ENCODE results near the gene TRERF1. TPM values are rescaled to one million over a fixed set of nuclear protein-coding genes. Genes with fewer than 3 reads are reported as not detected.

Gene TRERF1
- total RNA-seq, 6 experiments from 2014 or later: 0.29 to 1.2 (median 0.60) TPM

DNA sequence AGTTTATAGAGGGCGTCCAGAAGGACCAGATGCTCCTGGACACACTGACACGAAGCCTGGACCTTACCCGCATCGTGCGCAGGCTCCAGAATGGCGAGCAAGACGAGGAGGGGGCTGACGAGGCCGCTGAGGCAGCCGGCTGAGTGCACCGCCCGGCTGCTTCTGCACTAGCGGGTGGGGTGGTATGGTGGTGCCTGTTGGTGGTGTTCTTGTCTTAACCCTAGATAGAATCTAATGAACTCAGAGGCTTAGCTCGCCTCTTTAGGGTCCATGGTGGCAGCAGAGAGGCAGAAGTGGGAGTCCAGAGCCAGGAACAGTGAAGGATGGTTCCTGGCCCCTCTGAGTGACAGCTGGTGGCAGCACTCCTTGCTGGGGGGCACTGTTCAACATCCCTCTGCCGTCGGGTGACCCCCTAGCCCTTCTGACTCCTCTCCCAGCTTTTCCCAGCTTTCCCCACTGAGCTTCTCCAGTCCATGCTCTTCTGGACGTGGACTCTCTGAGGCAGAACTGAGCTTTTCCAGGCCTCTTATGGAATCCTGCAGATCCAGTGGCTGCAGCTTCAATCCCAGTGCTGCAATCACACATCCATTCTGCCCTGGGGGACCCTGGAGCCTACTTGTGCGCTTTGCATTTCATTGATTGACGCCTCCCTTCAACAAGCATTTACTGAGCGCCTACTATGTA, 272.3 kb downstream of the TRERF1 start:
- no peak for TF ChIP-seq POLR2A (IDR thresholded peaks at IDR 0.05)
- no peak for TF ChIP-seq CTCF (IDR thresholded peaks at IDR 0.05)
- H3K27ac ChIP-seq: no peak overlapping the region
- H3K9me3 ChIP-seq: no peaks in the 10 kb centered on the region
- WGBS (ENCODE audit: insufficient coverage, low coverage, low lambda C conversion rate, missing lambda C conversion rate): 81% methylated on average over 9 of the region's 20 CpGs
- intact Hi-C loops (cut with DNase I): no loop called here
- no peaks in the 10 kb centered on the region for H3K36me3 ChIP-seq
- no peaks in the 10 kb centered on the region for H3K4me1 ChIP-seq
- H3K4me3 ChIP-seq: no peak overlapping the region
- H3K27me3 ChIP-seq: no peaks in the 10 kb centered on the region
- ATAC-seq: no peak
- DNase-seq: no peak

GRCh38 chr6:42177514-42178364, 274.0 kb downstream of the TRERF1 start:
- Histone ChIP-seq H3K27ac (no peak overlapping the region), H3K27me3 (no peaks in the 10 kb centered on the region), H3K9me3 (no peaks in the 10 kb centered on the region), H3K4me3 (no peak overlapping the region), H3K36me3 (no peaks in the 10 kb centered on the region), H3K4me1 (no peaks in the 10 kb centered on the region)
- DNase-seq (no peak), ATAC-seq (peak in 1 of 4 donors; percentile 13)
- TF ChIP-seq CTCF (IDR thresholded peaks at IDR 0.05) (no peak), POLR2A (IDR thresholded peaks at IDR 0.05) (no peak)
- intact Hi-C loops (cut with DNase I): no loop called here
- 23% methylated on average over 6 of the region's 27 CpGs for WGBS (ENCODE audit: insufficient coverage, low coverage, low lambda C conversion rate, missing lambda C conversion rate)

DNA sequence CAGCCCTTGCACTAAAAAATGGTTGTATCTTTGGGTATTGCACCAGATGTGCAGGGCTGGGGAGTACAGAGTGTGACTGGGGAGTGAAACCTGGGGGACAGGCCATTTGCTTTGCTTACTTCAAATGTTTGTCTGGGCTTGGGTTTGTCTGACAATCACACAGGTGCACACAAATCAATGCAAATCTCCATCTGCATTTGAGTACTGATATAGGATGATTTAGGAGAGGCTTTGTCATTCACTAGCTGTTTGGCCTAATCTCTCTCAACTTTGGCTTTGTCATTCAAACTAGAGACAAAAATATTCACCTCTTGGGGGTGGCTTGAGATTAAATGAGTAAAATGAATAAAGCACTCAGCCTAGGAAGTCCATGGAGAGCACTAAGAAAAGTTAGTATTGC, 274.7 kb downstream of the TRERF1 start:
- Histone ChIP-seq H3K4me3 (no peak overlapping the region), H3K36me3 (no peaks in the 10 kb centered on the region), H3K27ac (no peak overlapping the region), H3K9me3 (no peaks in the 10 kb centered on the region), H3K4me1 (no peaks in the 10 kb centered on the region), H3K27me3 (no peaks in the 10 kb centered on the region)
- TF ChIP-seq CTCF (IDR thresholded peaks at IDR 0.05) (no peak), POLR2A (IDR thresholded peaks at IDR 0.05) (no peak)
- intact Hi-C loops (cut with DNase I): no loop called here
- ATAC-seq: no peak
- no peak for DNase-seq

DNA sequence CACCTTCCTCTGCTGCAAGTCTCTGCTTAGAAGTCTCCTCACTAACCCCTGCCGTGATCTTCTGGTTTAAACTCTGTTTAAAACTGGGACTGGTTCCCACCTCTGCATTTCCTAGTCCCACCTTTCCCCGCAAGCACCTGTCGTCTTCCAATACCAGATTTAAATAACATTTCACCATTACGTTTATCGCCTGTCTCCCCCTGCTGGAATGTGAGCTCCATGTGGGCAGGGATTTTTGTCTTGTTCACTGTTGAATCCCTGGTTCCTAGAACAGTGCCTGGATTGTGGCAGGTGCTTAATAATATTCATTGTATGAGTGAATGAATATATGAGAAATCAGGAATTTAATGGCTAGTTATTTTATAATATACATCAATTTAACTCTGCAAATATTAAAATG, 275.9 kb downstream of the TRERF1 start:
- Histone ChIP-seq H3K27me3 (no peaks in the 10 kb centered on the region), H3K4me3 (no peak overlapping the region), H3K27ac (no peak overlapping the region), H3K36me3 (no peaks in the 10 kb centered on the region), H3K4me1 (no peaks in the 10 kb centered on the region), H3K9me3 (no peaks in the 10 kb centered on the region)
- intact Hi-C loops (cut with DNase I): no loop called here
- 72% methylated on average over 5 of the region's 5 CpGs for WGBS (ENCODE audit: insufficient coverage, low coverage, low lambda C conversion rate, missing lambda C conversion rate)
- DNase-seq (no peak), ATAC-seq (no peak)
- TF ChIP-seq CTCF (IDR thresholded peaks at IDR 0.05) (no peak), POLR2A (IDR thresholded peaks at IDR 0.05) (no peak)

Other genes with a start within 250 kb of the TRERF1 start
- 10 to 100 TPM; 17.7 to 35.3 (median 20.1) TPM for gene MRPS10, start 234.1 kb downstream of the TRERF1 start, total RNA-seq
- 10 to 100 TPM; 14.0 to 22.8 (median 16.7) TPM for gene UBR2, start 112.1 kb upstream of the TRERF1 start, total RNA-seq